Stimulated activated naive CD4-positive, alpha-beta T cell (primary cell): ENCODE data around the gene MN1.

ENCODE experiments used
- DNase-seq, 6 experiments: peaks; one replicate each; lab custom pipeline; 2025; lab: John Stamatoyannopoulos, UW

The MN1 gene

DNA sequence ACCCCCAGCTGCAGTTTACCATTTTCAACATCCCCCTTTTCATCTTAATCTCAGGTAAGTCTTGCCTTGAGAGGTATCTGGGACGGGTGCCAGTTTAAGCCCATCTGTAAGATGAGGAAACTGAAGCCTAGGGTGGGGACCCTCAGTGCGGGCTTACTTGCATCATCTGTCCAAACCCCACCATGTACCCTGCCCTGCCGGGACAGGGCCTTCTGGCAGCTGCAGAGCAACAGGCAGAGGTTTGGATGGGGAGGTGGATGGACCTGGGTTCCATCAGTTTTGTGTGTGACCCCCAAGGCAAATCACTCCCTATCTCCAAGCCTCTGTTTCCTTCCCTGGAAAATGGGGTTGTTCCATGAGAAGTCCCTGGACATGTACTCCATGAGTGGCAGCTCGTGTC is 67.5 kb downstream of the MN1 start:
- no peak for DNase-seq

DNA sequence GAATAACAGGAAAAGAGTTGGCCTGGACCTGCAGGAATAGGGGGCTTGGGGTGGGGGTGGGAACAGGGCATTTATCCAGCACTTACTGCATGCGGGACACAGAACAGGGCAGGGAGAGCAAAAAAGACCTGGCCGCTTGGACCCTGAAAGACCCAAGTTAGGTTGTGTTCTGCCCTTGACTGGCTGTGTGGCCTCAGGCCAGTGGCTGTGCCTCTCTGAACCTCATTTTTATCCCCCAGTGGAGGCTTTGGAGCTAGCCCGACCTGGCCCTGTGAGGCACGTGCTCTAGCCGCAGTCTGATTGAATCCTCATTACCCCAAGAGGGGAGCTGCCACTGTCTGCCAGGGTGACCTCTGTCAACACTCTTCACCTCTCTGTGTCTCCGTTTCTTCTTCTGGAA is 68.7 kb downstream of the MN1 start:
- DNase-seq: no peak

DNA sequence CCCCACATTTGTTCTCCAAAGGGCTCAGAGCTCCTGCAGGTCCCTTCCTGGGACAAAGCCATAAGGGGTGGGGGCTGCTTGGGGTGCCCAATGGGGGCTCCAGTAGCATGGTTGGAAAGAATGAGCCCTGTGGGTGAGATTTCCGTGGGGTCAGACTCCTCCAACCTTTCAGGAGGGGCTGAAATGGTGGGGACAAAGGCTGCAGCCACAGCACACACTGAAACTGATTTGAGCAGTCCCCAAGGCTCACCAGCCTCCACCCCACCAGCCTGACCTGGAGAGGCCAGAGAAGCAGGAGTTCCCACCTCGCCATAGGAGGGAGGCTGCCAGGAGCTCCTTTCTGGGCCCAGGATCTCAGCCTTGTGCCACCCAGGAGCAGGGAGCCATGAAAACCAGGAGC is 69.2 kb downstream of the MN1 start:
- no peak for DNase-seq

DNA sequence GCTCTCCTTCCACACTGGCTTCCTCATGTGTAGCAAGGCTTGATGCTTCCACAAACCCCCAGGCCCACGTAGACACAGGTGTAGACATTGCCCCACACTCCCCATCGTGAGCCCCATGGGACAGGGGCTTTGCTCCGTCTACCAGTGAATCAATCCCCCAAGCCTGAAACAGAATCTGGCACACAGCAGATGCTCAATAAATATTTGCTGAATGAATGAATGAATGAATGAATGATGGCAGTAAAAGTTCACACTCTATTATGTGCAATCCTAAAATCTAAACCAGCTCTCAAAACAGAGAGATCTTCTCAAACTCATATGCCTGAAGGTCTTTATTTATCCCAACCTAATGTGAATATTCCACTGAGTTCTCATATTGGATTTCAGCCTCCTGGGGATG is 69.9 kb downstream of the MN1 start:
- no peak for DNase-seq

DNA sequence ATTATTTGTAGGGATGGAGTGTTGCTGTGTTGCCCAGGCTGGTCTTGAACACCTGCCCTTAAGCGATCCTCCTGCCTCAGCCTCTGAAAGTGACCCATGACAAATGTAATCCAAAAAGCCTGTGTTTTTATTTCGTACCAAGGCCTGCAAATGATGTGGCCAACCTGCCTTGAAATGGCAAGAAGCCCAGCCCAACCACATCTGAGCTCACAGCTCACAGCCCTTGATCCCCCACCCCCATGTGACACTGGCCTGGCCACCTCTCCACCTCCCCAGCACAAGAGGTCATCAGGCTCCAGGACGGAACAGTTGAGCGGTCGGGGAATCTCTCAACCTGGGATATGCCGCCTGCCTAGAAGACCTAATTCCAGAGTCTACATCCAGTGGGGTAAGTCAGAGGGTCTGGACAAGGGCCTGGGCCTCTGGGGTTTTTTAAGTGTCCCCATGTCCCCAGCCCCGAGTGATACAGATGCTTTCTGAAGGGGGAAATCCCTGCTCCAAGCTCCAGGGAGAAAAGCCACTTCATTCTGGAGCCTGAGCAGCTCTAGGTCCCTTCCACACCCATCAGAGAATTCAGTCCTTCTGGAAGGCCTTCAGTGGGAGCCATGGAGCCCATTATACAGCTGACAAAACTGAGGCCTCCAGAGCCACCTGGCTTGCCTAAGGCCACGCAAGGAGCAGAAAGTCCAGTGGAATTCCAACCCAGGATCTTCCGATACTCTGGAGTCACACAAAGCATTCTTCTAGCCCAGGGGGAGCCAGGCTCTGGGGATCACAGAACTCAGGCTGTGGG is 70.7 kb downstream of the MN1 start:
- no peak for DNase-seq

DNA sequence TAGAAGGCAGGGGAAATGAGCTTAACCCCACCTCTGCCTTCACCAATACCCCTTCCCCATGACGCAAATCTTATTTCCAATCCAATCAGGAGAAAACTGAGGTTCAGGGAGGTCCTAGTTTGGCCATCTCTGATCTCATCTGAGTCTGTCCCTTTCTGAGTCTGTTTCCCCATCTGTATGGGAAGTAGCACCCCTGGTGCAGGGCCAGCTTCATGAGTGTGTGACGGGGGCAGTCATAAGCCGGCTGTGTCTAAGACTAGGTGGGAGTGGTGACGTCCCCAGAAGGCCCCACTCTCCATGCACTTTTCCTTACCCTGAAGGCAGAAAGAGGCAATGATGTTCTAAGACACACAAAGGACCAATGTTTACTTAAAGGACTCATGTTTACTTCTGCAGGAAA is 72.3 kb downstream of the MN1 start:
- no peak for DNase-seq

DNA sequence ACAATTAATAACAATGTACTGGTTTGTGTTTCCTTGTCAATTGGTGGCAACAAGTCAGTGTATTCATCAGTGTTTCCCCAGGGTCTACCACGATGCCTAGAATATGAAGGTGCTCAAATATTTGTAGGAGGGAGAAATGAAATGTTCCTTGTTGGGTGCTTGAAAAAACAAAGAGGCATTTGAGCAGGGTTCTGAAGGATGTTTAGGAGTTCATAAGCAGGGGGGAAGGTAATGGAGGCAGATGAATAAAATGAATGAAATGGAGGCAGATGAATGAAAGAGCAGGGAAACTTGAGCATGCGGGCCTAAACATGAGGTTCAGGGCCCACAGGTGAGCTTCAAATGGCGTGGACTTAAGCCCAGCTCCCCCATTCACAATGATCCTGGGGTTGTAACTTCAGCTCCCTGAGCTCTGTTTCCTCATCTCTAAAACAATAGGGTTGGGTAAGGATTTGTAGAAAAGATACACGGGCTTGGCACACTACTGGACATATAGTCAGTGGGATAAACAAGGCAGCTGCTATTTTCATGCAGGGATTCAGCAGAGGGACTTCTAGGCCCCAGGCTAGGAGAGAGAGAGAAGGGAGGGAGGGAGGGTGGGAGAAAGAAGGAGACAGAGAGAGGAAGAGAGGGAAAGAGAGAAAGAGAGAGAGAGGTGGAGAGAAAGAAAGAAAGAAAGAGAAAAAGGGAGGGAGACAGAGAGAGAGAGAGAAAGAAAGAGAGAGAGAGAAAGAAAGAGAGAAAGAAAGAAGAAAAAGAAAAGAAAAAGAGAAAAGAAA is 73.7 kb downstream of the MN1 start:
- no peak for DNase-seq

DNA sequence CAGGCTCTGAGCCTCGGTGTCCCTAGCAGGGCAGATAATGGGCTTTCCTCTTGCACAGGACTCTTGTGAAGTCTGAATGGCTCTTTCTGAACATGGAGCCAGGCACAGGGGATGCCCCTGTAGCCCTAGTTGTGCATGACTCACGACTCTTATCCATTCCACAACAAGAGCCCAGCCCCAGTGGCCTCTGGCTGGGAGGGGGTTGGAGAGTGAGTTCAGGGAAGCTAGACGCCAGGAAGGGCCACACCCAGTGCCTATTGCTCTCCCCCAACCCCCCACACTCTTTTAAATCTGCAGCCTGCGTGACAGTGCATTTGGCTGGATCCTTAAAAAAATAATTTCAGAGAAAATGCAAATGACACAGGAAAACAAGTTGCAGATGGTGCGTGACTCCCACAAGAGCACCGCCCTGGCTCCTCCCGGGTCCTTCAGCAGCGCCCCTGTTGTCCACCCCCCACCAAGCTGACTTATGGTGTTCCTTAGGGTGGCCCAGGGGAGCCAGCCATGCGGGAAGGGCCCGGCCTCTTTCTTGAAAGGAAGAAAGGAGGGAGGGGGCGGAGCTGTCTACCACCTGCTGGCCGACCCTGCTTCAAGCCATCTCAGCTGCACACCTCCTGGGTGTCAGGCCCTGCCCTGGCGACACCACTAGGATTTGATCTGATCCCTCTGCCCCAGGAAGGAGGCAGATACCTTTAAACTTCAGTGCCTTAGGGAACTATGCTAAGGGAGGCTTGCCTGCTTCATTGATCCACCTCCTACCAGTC is 74.7 kb downstream of the MN1 start:
- no peak for DNase-seq

DNA sequence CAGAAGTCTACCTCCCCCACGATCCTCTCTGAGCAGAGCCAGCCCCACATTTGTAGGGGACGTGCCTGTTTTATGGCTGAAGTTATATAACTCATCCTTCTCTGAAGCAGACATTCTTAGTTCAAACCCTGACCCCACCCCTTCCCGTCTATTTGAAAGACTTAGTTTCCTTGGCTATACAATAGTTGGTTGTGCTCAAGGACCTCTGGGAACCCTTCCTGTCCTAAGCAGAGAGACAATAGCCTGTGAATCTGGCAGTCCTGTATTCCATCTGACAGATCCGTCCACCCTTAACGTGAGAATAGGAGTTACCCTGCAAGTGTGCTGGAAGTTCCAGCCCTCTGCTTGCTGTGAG is 75.2 kb downstream of the MN1 start:
- DNase-seq: no peak

DNA sequence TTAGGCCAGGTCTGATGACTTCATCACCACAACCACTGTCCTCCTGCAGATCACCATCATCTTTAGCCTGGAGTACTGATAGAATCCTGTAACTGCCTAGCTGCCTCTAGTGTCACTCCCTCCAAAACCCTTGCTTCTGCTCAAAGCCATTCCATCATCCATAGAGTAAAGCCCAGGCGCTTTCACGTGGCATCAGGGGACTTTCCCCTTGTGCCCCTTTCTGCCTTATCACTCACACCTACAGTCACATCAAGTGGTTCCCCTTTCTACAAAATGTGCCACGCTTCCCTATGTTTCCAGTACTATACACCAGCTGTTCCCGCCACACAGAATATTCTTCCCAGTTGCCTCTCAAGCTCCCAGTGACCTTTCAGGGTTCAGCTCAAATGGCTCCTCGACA is 75.9 kb downstream of the MN1 start:
- DNase-seq: no peak

DNA sequence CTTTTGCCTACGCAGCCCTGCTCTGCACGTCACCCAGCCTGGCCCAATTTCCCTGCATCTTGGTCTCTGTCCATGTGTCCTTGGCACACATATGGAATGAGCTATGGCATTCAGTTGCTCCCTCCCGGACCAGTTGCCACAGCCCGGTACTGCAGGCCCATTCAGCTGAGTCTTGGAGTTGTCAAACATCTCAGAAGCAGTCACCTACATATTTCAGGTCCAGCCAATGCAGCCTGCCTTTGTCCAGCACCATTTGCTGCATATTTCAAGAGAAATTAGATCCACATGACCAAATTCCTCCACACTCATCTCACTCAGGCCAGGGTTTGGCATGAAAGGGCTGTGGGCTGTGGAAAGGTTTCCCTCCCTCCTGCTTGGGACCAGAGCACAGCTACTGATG is 76.8 kb downstream of the MN1 start:
- no peak for DNase-seq

DNA sequence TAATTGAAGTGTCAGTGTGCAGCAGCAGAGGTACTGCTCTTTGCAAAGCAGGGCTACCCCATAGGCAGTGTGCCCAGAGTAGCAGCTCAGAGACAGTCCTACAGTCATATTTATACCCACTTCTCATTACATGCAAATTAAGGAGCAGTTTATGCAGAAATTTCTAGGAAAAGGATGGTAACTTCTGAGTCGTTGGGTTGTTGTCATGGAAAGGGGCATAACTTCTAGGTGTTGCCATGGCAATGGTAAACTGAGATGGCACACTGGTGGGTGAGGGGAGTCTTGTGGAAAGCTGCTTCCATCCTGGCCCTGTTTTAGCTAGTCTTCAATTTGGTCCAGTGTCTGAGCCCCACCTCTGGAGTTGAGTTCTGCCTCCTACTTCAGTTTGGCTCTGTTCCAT is 77.4 kb downstream of the MN1 start:
- no peak for DNase-seq

DNA sequence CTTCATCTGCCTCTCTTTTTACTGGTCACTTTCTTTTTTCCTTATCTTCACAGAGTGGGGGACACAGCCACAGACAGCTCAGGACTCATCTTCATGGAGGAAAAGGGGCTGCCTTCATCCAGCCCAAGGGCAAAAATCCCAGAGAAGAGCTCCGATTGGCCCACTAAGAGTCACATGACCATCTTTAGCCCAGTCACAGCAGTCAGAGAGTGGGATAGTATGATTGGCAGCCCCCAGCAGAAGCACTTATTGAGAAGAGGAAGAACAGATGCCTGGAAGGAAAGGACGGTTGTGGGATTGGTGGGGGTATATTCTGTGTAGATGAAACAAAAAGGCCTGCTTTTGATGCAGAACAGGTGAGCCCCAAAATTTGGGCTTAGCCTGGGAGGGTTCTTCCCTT is 77.8 kb downstream of the MN1 start:
- no peak for DNase-seq

DNA sequence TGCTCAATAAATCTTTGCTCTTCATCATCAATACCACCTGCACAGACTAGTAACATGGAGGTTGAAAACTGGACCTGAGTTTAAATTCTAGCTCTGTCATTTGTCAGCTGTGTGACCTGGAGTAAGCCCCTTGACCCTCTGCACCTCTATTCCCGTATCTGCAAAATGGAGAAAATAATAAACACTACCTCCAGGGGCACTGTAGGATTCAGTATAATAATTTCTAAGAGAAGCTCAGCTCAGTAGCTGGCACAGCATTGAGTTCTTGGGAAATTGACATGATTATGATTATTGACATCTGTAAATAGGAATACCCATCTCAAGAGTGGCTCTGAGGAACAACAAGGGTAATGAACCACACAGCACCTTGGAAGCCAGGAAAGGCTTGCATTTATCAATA is 78.4 kb downstream of the MN1 start:
- DNase-seq: no peak

DNA sequence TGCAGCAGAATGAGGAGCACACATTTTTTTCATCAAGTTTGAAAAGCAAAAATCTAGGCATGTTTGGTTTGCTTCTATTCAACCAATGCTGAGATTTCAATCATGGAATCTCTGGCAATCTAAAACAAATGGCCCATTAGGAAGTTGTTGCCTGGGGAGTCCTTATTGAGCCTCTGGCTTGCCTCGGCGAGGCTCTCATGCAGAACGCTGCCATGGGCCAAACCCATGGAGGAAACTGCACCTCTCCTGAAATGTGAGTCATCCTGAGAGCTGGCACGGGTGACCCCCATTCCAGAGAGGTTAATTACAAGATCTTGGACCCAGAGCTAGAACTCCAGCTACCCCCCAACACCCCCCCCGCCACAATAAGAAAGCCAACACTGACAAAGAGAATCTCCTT is 80.7 kb downstream of the MN1 start:
- no peak for DNase-seq

DNA sequence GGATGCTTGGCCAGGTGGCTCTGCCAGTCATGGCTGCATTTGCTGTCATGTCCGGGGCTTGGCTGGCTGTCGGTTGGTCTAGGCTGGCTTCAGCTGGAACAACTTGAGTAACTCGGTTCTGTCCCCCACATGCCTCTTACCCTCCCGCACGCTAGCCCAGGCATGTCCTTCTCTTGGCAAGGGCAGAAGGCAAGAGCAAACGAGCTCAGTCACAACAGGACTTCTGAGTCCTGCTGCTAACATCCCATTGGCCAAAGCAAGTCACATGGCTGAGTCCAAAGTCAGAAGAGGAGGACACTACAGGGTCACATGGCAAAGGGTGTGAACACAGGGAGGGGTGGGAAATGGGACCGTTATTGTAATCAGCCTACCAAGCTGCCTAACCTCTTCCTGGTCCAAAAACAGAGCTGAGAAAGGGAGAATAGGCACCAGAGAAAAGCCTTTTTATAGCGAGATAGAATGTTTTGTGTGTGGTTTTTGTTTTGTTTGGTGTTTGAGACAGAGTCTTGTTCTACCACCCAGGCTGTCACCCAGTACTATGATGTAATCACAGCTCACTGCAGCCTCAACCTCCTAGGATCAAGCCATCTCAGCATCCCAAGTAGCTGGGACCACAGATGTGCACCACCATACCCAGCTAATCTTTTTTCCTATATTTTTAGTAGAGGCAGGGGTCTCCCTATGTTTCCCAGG is 81.9 kb downstream of the MN1 start:
- no peak for DNase-seq

DNA sequence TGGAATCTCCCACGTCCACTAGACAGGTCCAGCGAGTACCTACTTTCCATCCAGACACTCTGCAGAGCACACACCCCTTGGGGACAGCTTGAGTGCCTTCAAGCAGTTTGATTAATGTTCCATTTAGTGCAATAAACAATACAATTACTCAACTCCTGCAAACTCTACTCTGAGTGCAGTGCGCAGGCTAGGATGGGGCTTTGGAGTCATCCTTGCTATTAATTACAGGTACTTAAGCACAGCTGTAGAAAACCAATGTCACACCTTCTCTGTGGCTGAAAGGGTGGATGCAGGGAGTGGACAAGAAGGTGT is 82.6 kb downstream of the MN1 start:
- DNase-seq: no peak

DNA sequence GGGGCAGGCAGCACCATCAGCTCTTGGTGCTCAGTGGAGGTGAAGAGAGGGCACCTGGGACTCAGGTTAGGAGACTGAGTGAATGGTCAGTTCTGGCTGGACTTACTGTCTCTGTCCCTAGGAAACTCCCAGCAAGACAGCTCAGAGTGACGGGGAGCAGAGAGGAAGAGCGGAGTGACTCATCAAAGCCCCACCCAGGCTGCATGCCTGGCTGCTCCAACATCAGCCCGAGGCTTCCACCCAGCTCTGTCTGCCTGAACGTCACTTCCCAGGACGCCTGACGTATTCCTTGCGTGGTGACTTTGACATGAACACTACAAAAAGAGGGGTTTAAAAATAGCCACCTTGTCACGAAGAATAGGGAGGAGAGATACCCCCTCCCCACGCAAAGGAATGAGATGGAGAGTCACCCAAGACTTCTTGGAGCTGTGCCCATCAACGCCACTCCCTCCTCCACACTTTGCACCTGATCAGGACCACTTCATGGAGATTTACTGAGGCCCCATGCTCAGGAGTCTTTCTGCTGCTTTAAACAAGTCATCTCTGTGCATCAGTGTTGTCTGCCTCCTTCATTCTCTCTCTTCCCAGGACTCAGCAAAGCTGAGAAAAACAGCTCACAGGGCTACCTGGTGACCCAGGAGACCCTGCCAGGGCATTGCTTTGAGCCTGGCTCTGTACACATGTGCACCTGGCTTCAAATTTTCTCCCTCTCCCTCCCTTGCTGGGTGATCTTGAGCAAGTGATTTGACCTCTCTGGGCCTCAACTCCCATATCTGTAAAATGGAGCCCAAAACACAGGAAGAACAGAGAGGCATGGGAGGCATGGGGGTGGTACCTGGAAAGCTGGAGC is 83.1 kb downstream of the MN1 start:
- DNase-seq: no peak

DNA sequence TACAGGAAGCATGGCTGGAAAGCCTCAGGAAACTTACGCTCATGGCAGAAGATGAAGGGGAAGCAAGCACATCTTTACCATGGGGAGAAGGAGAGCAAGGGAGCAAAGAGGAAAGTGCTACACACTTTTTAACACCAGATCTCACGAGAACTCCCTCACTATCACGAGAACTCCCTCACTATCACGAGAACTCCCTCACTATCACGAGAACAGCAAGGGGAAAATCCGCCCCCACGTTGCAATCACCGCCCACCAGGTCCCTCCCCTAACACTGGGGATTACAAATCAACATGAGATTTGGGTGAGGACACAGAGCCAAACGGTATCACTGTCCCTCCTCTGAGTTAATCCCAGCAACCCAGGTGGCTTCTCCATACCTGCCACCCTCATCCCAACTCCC is 84.5 kb downstream of the MN1 start:
- no peak for DNase-seq

DNA sequence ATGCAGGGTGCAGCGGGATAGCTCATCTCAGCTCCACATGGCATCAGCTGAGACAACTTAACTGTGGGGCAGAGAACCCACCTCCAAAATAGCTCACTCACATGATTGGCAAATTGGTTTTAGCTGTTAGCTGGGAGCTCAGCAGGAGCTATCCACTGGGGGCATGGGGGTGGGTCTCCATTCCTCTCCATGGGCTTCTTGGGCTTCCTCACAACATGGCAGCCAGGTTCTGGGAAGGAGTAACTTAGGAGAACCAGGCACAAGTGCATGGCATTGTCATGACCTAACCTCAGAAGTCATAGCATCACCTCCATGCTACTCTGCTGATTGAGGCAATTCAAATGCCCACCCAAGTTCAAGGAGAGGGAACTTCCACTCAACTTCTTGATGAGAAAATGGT is 85.5 kb downstream of the MN1 start:
- no peak for DNase-seq

DNA sequence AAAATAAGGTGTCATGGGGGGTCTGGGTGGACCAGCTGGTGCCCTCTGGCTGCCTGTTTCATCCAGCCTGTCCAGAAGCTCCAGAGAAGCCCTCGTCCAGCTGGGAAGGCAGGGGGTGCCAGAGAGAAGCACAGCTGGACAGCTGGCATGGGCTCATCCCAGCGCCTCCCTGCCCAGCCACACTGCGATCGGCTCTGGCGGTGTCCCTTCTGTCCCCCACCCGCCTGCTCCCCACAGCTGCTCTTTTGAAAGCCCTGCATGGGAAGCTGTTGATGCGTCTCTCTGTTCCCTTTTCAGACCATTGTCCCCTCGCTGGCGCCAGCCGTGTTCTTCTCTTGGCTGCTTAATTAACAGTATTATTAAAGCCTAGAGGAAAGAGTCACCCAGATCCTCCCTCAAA is 86.5 kb downstream of the MN1 start:
- no peak for DNase-seq

DNA sequence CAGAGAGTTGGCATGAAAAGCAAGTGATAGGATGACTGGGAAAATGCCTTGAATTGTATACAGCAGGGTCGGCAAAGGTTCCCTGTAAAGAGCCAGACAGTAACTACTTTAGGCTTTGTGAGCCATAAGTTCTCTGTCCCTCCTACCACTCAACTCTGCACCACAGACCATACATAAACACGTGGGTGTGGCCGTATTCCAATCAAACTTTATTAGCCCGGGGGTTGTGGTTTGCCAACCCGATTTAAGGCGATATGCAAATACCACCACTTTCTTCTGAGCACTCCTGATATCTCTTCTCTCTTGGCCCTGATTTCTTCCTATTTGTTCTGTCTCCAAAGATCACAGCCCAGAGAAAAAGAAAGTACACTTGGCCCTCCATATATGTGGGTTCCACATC is 87.5 kb downstream of the MN1 start:
- DNase-seq: no peak
